CD4-positive, alpha-beta memory T cell (primary cell): ENCODE measurements around the gene SLCO3A1. TPM values are rescaled to one million over a fixed set of nuclear protein-coding genes. Genes with fewer than 3 reads are reported as not detected.

Experiments
- CTCF ChIA-PET: fragments of 350-600 bp; sonication (Branson Sonifier 250); formaldehyde crosslinking; loops from one replicate; lab custom pipeline; 2021; ENCODE audit warnings: inconsistent platforms; ENCODE audit not compliant: partially characterized antibody; lab: Charles Lee
- POLR2A ChIA-PET: fragments of 350-600 bp; sonication (Branson Sonifier 250); formaldehyde crosslinking; loops from one replicate; lab custom pipeline; 2021; ENCODE audit not compliant: partially characterized antibody; lab: Charles Lee
- DNase-seq, 5 donors: peaks; one replicate each; pipeline versions ENCODE4 v3.0.0 to v3.0.0-alpha.2; 2020 to 2022; ENCODE audit warnings: mixed read lengths in 1 of 5
- H3K27ac ChIP-seq: one replicate; pipeline ENCODE4 v1.7.0; 2013; ENCODE audit warnings: low read depth, low read length
- H3K27me3 ChIP-seq: 2 replicates; pipeline ENCODE4 v1.7.0; 2013; ENCODE audit warnings: mild to moderate bottlenecking, low read length, moderate library complexity; ENCODE audit not compliant: insufficient read depth
- H3K36me3 ChIP-seq: 2 replicates; pipeline ENCODE4 v1.7.0; 2013; ENCODE audit warnings: mild to moderate bottlenecking, low read length, moderate library complexity; ENCODE audit not compliant: insufficient read depth
- H3K4me1 ChIP-seq: 2 replicates; pipeline ENCODE4 v1.7.0; 2013; ENCODE audit warnings: mild to moderate bottlenecking, low read length, moderate library complexity; ENCODE audit not compliant: insufficient read depth
- H3K4me3 ChIP-seq, 2 donors: one replicate each; pipeline ENCODE4 v1.7.0; 2013; ENCODE audit warnings: low read length in 2 of 2, mild to moderate bottlenecking in 1 of 2
- H3K9me3 ChIP-seq, 2 donors: one replicate each; pipeline ENCODE4 v1.7.0; 2013; ENCODE audit warnings: low read length in 2 of 2, control low read depth in 1 of 2; ENCODE audit not compliant: control insufficient read depth in 1 of 2
- H3K27ac Mint-ChIP-seq, 7 donors: one replicate each; pipeline ENCODE4 v1.8.0; 2020 to 2021; ENCODE audit warnings: mixed read lengths in 7 of 7, mild to moderate bottlenecking in 6 of 7, inconsistent platforms in 3 of 7, moderate library complexity in 3 of 7
- H3K27me3 Mint-ChIP-seq, 2 donors: one replicate each; pipeline ENCODE4 v1.8.0; 2020 to 2021; ENCODE audit warnings: mixed read lengths in 2 of 2
- H3K36me3 Mint-ChIP-seq, 2 donors: one replicate each; pipeline ENCODE4 v1.8.0; 2020 to 2021; ENCODE audit warnings: mixed read lengths in 2 of 2, inconsistent platforms in 1 of 2, mild to moderate bottlenecking in 1 of 2
- H3K4me1 Mint-ChIP-seq, 4 donors: one replicate each; pipeline ENCODE4 v1.8.0; 2020 to 2021; ENCODE audit warnings: mixed read lengths in 4 of 4, mild to moderate bottlenecking in 1 of 4
- H3K4me3 Mint-ChIP-seq, 8 donors: one replicate each; pipeline ENCODE4 v1.8.0; 2020 to 2021; ENCODE audit warnings: mixed read lengths in 8 of 8, mild to moderate bottlenecking in 7 of 8, moderate library complexity in 6 of 8, inconsistent platforms in 3 of 8
- H3K9me3 Mint-ChIP-seq, 8 donors: one replicate each; pipeline ENCODE4 v1.8.0; 2020 to 2021; ENCODE audit warnings: mixed read lengths in 8 of 8, mild to moderate bottlenecking in 5 of 8, inconsistent platforms in 3 of 8, moderate library complexity in 1 of 8
- intact Hi-C: fragments of 100-400 bp; cut with micrococcal nuclease; formaldehyde crosslinking; loops from one replicate; pipeline ENCODE4 v1.15.1; 2023
- polyA plus RNA-seq, 2 donors: library from polyadenylated mRNA; unstranded; fragments of 300-500 nt; fragmentation: Illumina TruSeq; gene quantifications; one replicate each; pipeline ENCODE4 v1.2.3, GENCODE V29; 2021
- total RNA-seq, 2 experiments: library from RNA; stranded (reverse); gene quantifications; one replicate each; pipeline ENCODE4 v1.2.3, GENCODE V29; 2021

Gene SLCO3A1
- total and polyA plus RNA-seq, 4 experiments from 2014 or later: 30.9 to 61.3 (median 31.9) TPM

DNA sequence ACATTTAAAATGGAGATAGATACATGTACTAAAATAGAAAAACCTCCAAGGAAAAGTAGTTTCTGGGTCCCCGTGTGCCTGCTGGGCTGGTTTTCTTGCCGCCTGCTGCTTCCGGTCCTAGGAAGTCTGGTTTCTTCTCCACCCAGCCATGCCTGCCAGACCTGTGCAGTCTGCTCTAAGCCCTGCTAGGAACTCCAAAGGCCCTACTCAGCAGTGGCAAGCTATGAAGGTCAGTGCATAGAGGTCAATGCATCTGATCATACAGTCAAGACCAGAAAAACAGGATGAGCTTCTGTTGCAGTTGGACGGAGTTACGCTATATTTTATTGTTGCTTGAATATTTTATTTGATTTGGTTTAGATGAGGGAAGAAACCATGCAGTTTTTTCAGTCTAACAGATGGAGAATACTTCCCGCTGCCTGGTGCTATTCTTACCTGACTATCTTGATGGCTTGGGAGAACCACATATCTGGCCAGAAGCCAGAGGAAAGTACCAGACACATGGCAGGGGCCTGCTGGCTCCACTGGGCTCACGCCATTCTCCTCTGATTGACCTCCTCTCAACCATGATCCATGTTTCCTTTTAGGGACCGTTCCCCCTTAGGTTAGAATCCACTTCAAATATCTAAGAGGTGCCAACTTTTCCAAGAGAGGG lies 313.4 kb downstream of the SLCO3A1 start:
- peaks cover 0 to 2% (median 0%) of the 10 kb centered on the region in 4 donors for H3K4me1 Mint-ChIP-seq
- Histone ChIP-seq H3K9me3 (no peaks in the 10 kb centered on the region), H3K4me1 (no peaks in the 10 kb centered on the region), H3K27me3 (no peaks in the 10 kb centered on the region), H3K4me3 (no peak overlapping the region), H3K27ac (no peak overlapping the region), H3K36me3 (no peaks in the 10 kb centered on the region)
- no peak overlapping the region for H3K4me3 Mint-ChIP-seq
- ChIA-PET POLR2A (no interaction called here), CTCF (no interaction called here)
- no peak for DNase-seq
- intact Hi-C loops: no loop called here
- H3K27me3 Mint-ChIP-seq: no peaks in the 10 kb centered on the region
- H3K9me3 Mint-ChIP-seq: no peaks in the 10 kb centered on the region
- no peak overlapping the region for H3K27ac Mint-ChIP-seq
- peaks cover 53 to 66% of the 10 kb centered on the region in 2 donors for H3K36me3 Mint-ChIP-seq

DNA sequence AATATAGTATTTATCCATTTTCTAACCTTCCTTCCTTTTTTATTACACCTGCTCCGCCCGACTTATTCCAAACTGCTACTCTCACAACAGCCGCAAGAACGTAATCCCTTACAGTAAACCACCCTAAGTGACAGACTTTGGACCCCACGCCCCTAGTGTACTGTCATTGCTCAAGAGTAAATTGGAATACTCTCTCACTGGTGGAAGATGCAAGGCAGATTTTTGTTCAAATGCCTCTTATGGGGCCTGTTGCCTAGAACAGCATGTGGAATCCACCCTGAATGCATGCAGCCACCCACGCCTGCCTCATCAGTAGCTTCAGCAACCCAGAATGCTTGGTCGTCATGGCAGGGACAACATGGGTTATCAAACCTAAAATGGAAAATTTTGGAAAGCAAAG lies 313.9 kb downstream of the SLCO3A1 start:
- Histone ChIP-seq H3K27ac (no peak overlapping the region), H3K4me3 (no peak overlapping the region), H3K36me3 (no peaks in the 10 kb centered on the region), H3K27me3 (no peaks in the 10 kb centered on the region), H3K4me1 (no peaks in the 10 kb centered on the region), H3K9me3 (no peaks in the 10 kb centered on the region)
- Mint-ChIP-seq H3K27me3 (no peaks in the 10 kb centered on the region), H3K9me3 (no peaks in the 10 kb centered on the region), H3K4me1 (peaks cover 0 to 2% (median 0%) of the 10 kb centered on the region in 4 donors), H3K36me3 (peaks cover 50 to 62% of the 10 kb centered on the region in 2 donors), H3K4me3 (no peak overlapping the region), H3K27ac (no peak overlapping the region)
- no peak for DNase-seq
- intact Hi-C loops: no loop called here
- ChIA-PET POLR2A (no interaction called here), CTCF (no interaction called here)

DNA sequence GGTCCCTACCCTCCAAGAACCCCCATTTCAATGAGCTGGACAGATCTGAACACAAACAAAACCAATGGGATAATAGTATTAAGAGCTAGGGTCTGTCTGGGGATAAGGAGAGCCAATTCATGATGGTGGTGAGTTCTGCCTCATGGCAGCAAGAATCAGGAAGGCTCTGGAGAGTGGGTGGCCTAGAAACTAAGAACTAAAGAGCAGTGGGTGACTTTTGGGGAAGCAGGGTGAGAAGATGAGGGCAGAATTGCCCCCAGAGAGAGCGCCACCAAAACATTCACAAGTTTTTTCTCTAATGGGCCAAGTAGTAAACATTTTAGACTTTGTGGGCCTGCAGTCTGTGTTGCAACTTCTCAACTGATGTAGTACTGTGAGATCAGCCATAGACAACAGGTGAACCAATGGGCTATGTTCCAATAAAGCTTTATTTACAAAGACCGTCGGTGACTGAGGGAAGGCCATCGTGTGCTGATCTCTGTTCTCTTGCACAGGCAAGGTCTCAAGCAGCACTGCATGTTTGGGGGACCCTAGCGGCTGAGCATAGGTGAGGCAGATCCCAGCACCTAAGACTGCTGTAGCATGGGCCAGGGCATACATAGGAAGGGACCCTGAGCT lies 314.7 kb downstream of the SLCO3A1 start:
- intact Hi-C loops: no loop called here
- Histone ChIP-seq H3K9me3 (no peaks in the 10 kb centered on the region), H3K27ac (no peak overlapping the region), H3K4me3 (no peak overlapping the region), H3K36me3 (no peaks in the 10 kb centered on the region), H3K4me1 (no peaks in the 10 kb centered on the region), H3K27me3 (no peaks in the 10 kb centered on the region)
- Mint-ChIP-seq H3K27ac (no peak overlapping the region), H3K4me1 (peaks cover 0 to 2% (median 0%) of the 10 kb centered on the region in 4 donors), H3K4me3 (no peak overlapping the region), H3K9me3 (no peaks in the 10 kb centered on the region), H3K36me3 (peaks cover 42 to 55% of the 10 kb centered on the region in 2 donors), H3K27me3 (no peaks in the 10 kb centered on the region)
- CTCF ChIA-PET: no interaction called here
- POLR2A ChIA-PET: no interaction called here
- no peak for DNase-seq

DNA sequence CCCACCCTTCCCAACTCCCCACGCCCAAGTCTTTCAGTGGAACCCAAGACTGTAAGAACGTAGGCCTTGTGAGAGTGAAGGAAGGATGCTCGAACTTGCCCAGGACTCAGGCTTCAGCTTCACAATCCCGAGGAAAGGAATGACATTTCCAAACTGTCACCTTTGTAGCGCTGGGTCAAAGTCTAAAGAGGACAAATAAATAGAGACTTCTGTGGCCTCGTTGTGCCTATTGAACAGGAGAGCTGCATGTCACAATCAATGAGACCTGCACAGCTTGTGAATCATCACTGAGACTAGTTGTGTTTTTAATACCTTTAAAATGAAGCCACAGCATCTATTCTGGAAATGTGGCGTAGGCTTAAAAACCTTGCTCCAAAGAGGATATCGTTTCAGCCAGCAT lies 317.4 kb downstream of the SLCO3A1 start:
- intact Hi-C loops: no loop called here
- Mint-ChIP-seq H3K36me3 (peaks cover 21 to 32% of the 10 kb centered on the region in 2 donors), H3K4me1 (peaks cover 0 to 2% (median 0%) of the 10 kb centered on the region in 4 donors), H3K27me3 (no peaks in the 10 kb centered on the region), H3K27ac (no peak overlapping the region), H3K4me3 (no peak overlapping the region), H3K9me3 (no peaks in the 10 kb centered on the region)
- Histone ChIP-seq H3K36me3 (no peaks in the 10 kb centered on the region), H3K4me3 (no peak overlapping the region), H3K4me1 (no peaks in the 10 kb centered on the region), H3K27ac (no peak overlapping the region), H3K27me3 (no peaks in the 10 kb centered on the region), H3K9me3 (no peaks in the 10 kb centered on the region)
- CTCF ChIA-PET: no interaction called here
- POLR2A ChIA-PET: no interaction called here
- DNase-seq: no peak

DNA sequence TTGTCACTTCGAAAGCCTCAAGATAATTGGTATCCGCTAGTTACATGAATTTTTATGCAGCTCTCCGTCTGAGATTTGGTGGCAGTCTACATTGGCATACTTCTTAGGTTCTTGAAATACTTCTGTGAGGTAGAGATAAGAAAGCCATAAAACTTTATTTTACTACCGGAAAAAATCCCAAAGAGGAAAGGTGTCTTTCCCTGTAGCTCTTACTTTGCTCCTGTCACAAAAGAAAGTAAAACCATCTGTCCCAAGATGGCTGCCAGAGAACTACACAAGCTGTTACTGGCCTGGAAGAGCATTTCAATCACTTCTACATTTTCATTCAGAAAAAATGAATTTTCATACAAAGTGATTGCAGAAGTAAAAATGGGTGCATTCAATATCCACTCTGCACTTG lies 325.4 kb downstream of the SLCO3A1 start:
- intact Hi-C loops: no loop called here
- no peak for DNase-seq

DNA sequence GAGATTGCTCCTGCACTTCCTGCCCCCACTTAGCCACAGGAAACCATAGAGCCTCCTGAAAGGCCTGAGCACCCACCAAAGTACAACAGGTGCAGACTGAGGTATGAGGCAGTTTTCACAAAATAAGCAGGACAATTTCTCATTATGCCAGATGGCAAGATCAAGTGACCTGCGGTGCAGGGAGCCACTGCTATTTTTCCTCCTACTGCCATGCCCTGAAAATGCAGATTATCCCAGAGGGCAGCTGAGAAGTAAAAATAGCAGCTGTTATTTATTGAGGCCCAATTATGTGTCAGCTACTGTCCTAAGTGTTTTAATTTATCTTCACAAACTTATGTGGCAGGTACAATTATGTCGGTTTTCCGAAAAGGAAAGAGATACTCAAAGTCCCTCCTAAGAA lies 330.6 kb downstream of the SLCO3A1 start:
- Histone ChIP-seq H3K9me3 (no peaks in the 10 kb centered on the region), H3K4me1 (no peaks in the 10 kb centered on the region), H3K27me3 (no peaks in the 10 kb centered on the region), H3K36me3 (no peaks in the 10 kb centered on the region), H3K4me3 (no peak overlapping the region), H3K27ac (no peak overlapping the region)
- Mint-ChIP-seq H3K4me3 (no peak overlapping the region), H3K27me3 (peaks cover 12 to 24% of the 10 kb centered on the region in 2 donors), H3K4me1 (no peaks in the 10 kb centered on the region), H3K36me3 (no peaks in the 10 kb centered on the region), H3K27ac (no peak overlapping the region), H3K9me3 (no peaks in the 10 kb centered on the region)
- CTCF ChIA-PET: no interaction called here
- DNase-seq: no peak
- intact Hi-C loops: no loop called here
- POLR2A ChIA-PET: no interaction called here

More for the DNA sequence above, 325.4 kb downstream of the SLCO3A1 start:
- ChIA-PET CTCF (no interaction called here), POLR2A (no interaction called here)
- Mint-ChIP-seq H3K27me3 (peaks cover 8 to 11% of the 10 kb centered on the region in 2 donors), H3K4me3 (no peak overlapping the region), H3K36me3 (no peaks in the 10 kb centered on the region), H3K4me1 (no peaks in the 10 kb centered on the region), H3K9me3 (no peaks in the 10 kb centered on the region), H3K27ac (no peak overlapping the region)
- H3K27me3 ChIP-seq: no peaks in the 10 kb centered on the region
- H3K36me3 ChIP-seq: no peaks in the 10 kb centered on the region
- H3K4me3 ChIP-seq: no peak overlapping the region
- H3K4me1 ChIP-seq: no peaks in the 10 kb centered on the region
- H3K9me3 ChIP-seq: no peaks in the 10 kb centered on the region
- no peak overlapping the region for H3K27ac ChIP-seq

DNA sequence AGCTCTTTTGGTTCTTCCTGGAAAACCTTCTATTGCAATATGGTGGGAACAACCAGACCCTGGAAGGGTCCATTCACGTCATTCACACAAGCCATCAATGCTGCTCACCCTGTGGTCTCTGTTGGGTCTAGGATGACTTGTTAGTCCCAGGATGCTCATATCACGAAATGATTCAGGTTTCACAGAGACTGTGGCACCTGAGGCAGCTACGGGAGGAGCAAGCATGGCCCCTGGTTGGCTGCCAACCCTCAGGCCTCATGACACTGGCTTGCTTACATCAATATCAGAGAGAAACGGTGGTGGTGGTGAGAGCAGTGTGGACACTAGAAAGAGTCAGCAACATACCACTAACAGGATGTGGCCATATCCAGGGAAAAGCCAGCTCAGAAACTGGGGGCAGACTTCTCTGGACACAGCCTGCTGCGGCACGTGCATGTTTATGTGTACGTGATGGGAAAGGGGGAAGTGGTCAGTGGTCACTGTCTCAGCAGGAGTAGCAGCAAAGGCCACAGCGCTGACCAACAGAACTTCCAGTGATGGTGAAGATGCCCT lies 331.2 kb downstream of the SLCO3A1 start:
- H3K27me3 Mint-ChIP-seq: peaks cover 16 to 28% of the 10 kb centered on the region in 2 donors
- H3K4me1 Mint-ChIP-seq: no peaks in the 10 kb centered on the region
- no peaks in the 10 kb centered on the region for H3K9me3 Mint-ChIP-seq
- Histone ChIP-seq H3K4me3 (no peak overlapping the region), H3K27ac (no peak overlapping the region), H3K9me3 (no peaks in the 10 kb centered on the region), H3K36me3 (no peaks in the 10 kb centered on the region), H3K4me1 (no peaks in the 10 kb centered on the region), H3K27me3 (no peaks in the 10 kb centered on the region)
- no peak overlapping the region for H3K27ac Mint-ChIP-seq
- POLR2A ChIA-PET: no interaction called here
- no peak for DNase-seq
- no peak overlapping the region for H3K4me3 Mint-ChIP-seq
- intact Hi-C loops: no loop called here
- no peaks in the 10 kb centered on the region for H3K36me3 Mint-ChIP-seq
- CTCF ChIA-PET: no interaction called here
